PC-3 (cell line): ENCODE data around the gene VIPR2. TPM values are rescaled to one million over a fixed set of nuclear protein-coding genes. Genes with fewer than 3 reads are reported as not detected.

Experiments
- ATAC-seq: fragments of 200-7000 bp; cut with Tn5 transposase; 2 replicates; pipeline ENCODE4 v1.9.1; 2020; ENCODE audit warnings: mild to moderate bottlenecking, moderate library complexity
- BruUV-seq: library from RNA; stranded (reverse); fragments of 400-500 nt; replicated peaks from 2 replicates; lab custom pipeline; 2021; lab: Mats Ljungman, UMichigan
- CTCF ChIA-PET: fragments of 300-600 bp; sonication (Branson Sonifier 250); formaldehyde crosslinking; loops from one replicate; lab custom pipeline; 2022; ENCODE audit warnings: antibody characterized with exemption; lab: Charles Lee
- POLR2A ChIA-PET: fragments of 300-600 bp; sonication (Branson Sonifier 250); formaldehyde crosslinking; loops from one replicate; lab custom pipeline; 2022; ENCODE audit warnings: antibody characterized with exemption; ENCODE audit not compliant: unreplicated experiment; lab: Charles Lee
- DNase-seq: peaks from one replicate; pipeline ENCODE4 v3.0.0-alpha.2; 2015
- H2AFZ ChIP-seq: fragments of 300-600 bp; sonication (generic); 2 replicates; pipeline ENCODE4 v1.6.0; 2016; ENCODE audit warnings: antibody characterized with exemption, low read length
- H3F3A ChIP-seq: fragments of 300-600 bp; sonication (generic); one replicate; pipeline ENCODE4 v1.6.0; 2017; ENCODE audit warnings: antibody characterized with exemption, low read length, control low read depth, mild to moderate bottlenecking; ENCODE audit not compliant: unreplicated experiment
- H3K27ac ChIP-seq: fragments of 300-600 bp; sonication (generic); 2 replicates; pipeline ENCODE4 v1.5.1; 2016; ENCODE audit warnings: mild to moderate bottlenecking, low read length
- H3K27me3 ChIP-seq: fragments of 300-600 bp; sonication (generic); 2 replicates; pipeline ENCODE4 v1.6.1; 2016; ENCODE audit warnings: low read length, mixed read lengths
- H3K36me3 ChIP-seq: fragments of 300-600 bp; sonication (generic); 2 replicates; pipeline ENCODE4 v1.6.1; 2016; ENCODE audit warnings: low read depth, mixed run types, low read length, mixed read lengths
- H3K4me1 ChIP-seq: fragments of 300-600 bp; sonication (generic); 2 replicates; pipeline ENCODE4 v1.5.1; 2016; ENCODE audit warnings: low read length; ENCODE audit not compliant: insufficient read depth
- H3K4me2 ChIP-seq: fragments of 300-600 bp; sonication (generic); 2 replicates; pipeline ENCODE4 v1.6.0; 2016; ENCODE audit warnings: low read length
- H3K4me3 ChIP-seq: fragments of 300-600 bp; sonication (generic); 2 replicates; pipeline ENCODE4 v1.5.1; 2016; ENCODE audit warnings: mild to moderate bottlenecking, low read length, mixed read lengths
- H3K79me2 ChIP-seq: fragments of 300-600 bp; sonication (generic); 2 replicates; pipeline ENCODE4 v1.6.1; 2017; ENCODE audit warnings: low read length, mixed read lengths
- H3K9ac ChIP-seq: fragments of 300-600 bp; sonication (generic); 2 replicates; pipeline ENCODE4 v1.6.0; 2016; ENCODE audit warnings: mild to moderate bottlenecking, low read length
- H3K9me2 ChIP-seq: fragments of 300-600 bp; sonication (generic); replicated peaks from 2 replicates; pipeline ENCODE4 v1.6.1; 2016; ENCODE audit warnings: mixed run types, low read length, mixed read lengths
- H3K9me3 ChIP-seq: fragments of 300-600 bp; sonication (generic); 2 replicates; pipeline ENCODE4 v1.6.1; 2016; ENCODE audit warnings: low read length, mixed read lengths
- H4K20me1 ChIP-seq: fragments of 300-600 bp; sonication (generic); 2 replicates; pipeline ENCODE4 v1.6.1; 2016; ENCODE audit warnings: low read length, mixed read lengths
- CTCF ChIP-seq: fragments of 300-600 bp; sonication (generic); conservative IDR thresholded peaks from 2 replicates; pipeline ENCODE4 v1.5.1; 2017; ENCODE audit warnings: antibody characterized with exemption, low read depth, mild to moderate bottlenecking, low read length
- EZH2 ChIP-seq: fragments of 300-600 bp; sonication (generic); IDR thresholded peaks from one replicate; pipeline ENCODE4 v1.6.1; 2017; ENCODE audit warnings: antibody characterized with exemption, mild to moderate bottlenecking, low read length; ENCODE audit not compliant: unreplicated experiment
- EZH2phosphoT487 ChIP-seq: fragments of 300-600 bp; sonication (generic); IDR thresholded peaks from 2 replicates; pipeline ENCODE4 v1.6.1; 2018; ENCODE audit warnings: mild to moderate bottlenecking, antibody characterized with exemption, low read length, borderline replicate concordance
- intact Hi-C: fragments of 100-400 bp; cut with micrococcal nuclease; formaldehyde crosslinking; loops from 2 replicates; pipeline ENCODE4 v1.9.0; 2023
- total RNA-seq: library from RNA; depleted of rRNA; stranded (reverse); fragments of >200 nt; gene quantifications from 2 replicates; pipeline ENCODE4 v1.2.3, GENCODE V29; 2014

VIPR2 gene
- total RNA-seq, 1 experiment from 2014 or later, result not detected

GRCh38 chr7:159156436-159157245, 12.0 kb upstream of the VIPR2 start:
- Histone ChIP-seq H3K4me2 (no peak overlapping the region), H3K9ac (no peak overlapping the region), H3K9me2 (no peaks in the 10 kb centered on the region), H3K4me3 (no peak overlapping the region), H2AFZ (no peak overlapping the region), H3K27ac (no peak overlapping the region), H3K9me3 (no peaks in the 10 kb centered on the region), H4K20me1 (no peaks in the 10 kb centered on the region), H3K27me3 (peaks cover 64% of the 10 kb centered on the region), H3K36me3 (no peaks in the 10 kb centered on the region), H3F3A (no peaks in the 10 kb centered on the region), H3K79me2 (no peaks in the 10 kb centered on the region), H3K4me1 (no peaks in the 10 kb centered on the region)
- intact Hi-C loops, result no loop called here
- BruUV-seq, result no TSS peak
- no peak for ATAC-seq
- ChIA-PET CTCF (no interaction called here), POLR2A (no interaction called here)
- no peak for TF ChIP-seq EZH2
- TF ChIP-seq CTCF, result no peak
- TF ChIP-seq EZH2phosphoT487, result no peak
- no peak for DNase-seq

- Histone ChIP-seq H2AFZ (no peak overlapping the region), H3K4me2 (no peak overlapping the region), H3K27ac (no peak overlapping the region), H3K36me3 (no peaks in the 10 kb centered on the region), H3K27me3 (peaks cover 67% of the 10 kb centered on the region), H3K9ac (no peak overlapping the region), H4K20me1 (no peaks in the 10 kb centered on the region), H3K9me2 (no peaks in the 10 kb centered on the region), H3K4me1 (no peaks in the 10 kb centered on the region), H3K9me3 (no peaks in the 10 kb centered on the region), H3F3A (no peaks in the 10 kb centered on the region), H3K4me3 (no peak overlapping the region), H3K79me2 (no peaks in the 10 kb centered on the region)
- no peak for DNase-seq
- CTCF ChIA-PET, result no interaction called here
- intact Hi-C loops, result no loop called here
- no TSS peak for BruUV-seq
- no peak for TF ChIP-seq CTCF
- TF ChIP-seq EZH2phosphoT487, result no peak
- TF ChIP-seq EZH2, result no peak
- ATAC-seq, result no peak
- POLR2A ChIA-PET, result no interaction called here
Observed at GRCh38 chr7:159155410-159155809, 10.7 kb upstream of the VIPR2 start.

GRCh38 chr7:159154243-159154642, 9.6 kb upstream of the VIPR2 start:
- Histone ChIP-seq H3K79me2 (no peaks in the 10 kb centered on the region), H3K9me3 (no peaks in the 10 kb centered on the region), H3K9ac (no peak overlapping the region), H3K36me3 (no peaks in the 10 kb centered on the region), H3K4me3 (no peak overlapping the region), H3K27me3 (peaks cover 66% of the 10 kb centered on the region), H4K20me1 (no peaks in the 10 kb centered on the region), H3K4me1 (no peaks in the 10 kb centered on the region), H2AFZ (no peak overlapping the region), H3F3A (no peaks in the 10 kb centered on the region), H3K27ac (no peak overlapping the region), H3K9me2 (no peaks in the 10 kb centered on the region), H3K4me2 (no peak overlapping the region)
- ChIA-PET CTCF (no interaction called here), POLR2A (no interaction called here)
- DNase-seq (peak; percentile 5), ATAC-seq (no peak; the same call in 1 of the 2 replicates)
- TF ChIP-seq CTCF (peak; percentile 34; the same call in 1 of the 2 replicates), EZH2phosphoT487 (no peak), EZH2 (no peak)
- intact Hi-C loops, result no loop called here
- BruUV-seq, result no TSS peak
